Left ventricle myocardium inferior (tissue), 1 donor: ENCODE data around the gene RIT2. TPM values are rescaled to one million over a fixed set of nuclear protein-coding genes. Genes with fewer than 3 reads are reported as not detected.

Experiments
- DNase-seq: peaks from one replicate; pipeline ENCODE4 v3.0.0-alpha.2; 2020
- H3K27ac ChIP-seq: fragments of 200-600 bp; replicated peaks from 2 replicates; pipeline ENCODE4 v1.8.0; 2021
- H3K27me3 ChIP-seq: fragments of 200-600 bp; 2 replicates; pipeline ENCODE4 v1.8.0; 2021; ENCODE audit warnings: low read depth
- H3K36me3 ChIP-seq: fragments of 200-600 bp; 2 replicates; pipeline ENCODE4 v1.8.0; 2021
- H3K4me1 ChIP-seq: fragments of 200-600 bp; 2 replicates; pipeline ENCODE4 v1.8.0; 2021
- H3K4me3 ChIP-seq: fragments of 200-600 bp; 2 replicates; pipeline ENCODE4 v1.8.0; 2021; ENCODE audit warnings: mild to moderate bottlenecking, moderate library complexity
- H3K9me3 ChIP-seq: fragments of 200-600 bp; replicated peaks from 2 replicates; pipeline ENCODE4 v1.8.0; 2021
- intact Hi-C: fragments of 100-400 bp; cut with micrococcal nuclease; formaldehyde crosslinking; loops from one replicate; pipeline ENCODE4 v1.11.0; 2022
- long read RNA-seq: library from polyadenylated mRNA; unstranded; transcript quantifications from one replicate; pipeline ENCODE4 v2.0.0, GENCODE V29; 2021
- total RNA-seq: library from RNA; stranded (reverse); fragmentation: NEBNext Ultra II Directional; extraction: Animal tissue kit (Norgen Biotek cat#: 25700); gene quantifications from one replicate; pipeline ENCODE4 v1.2.1, GENCODE V29; 2021
- TF ChIP-seq, protein P1 (sequence below): fragments of 200-600 bp; IDR thresholded peaks from 2 replicates; pipeline ENCODE4 v1.8.0; 2021; ENCODE audit warnings: antibody characterized with exemption, mild to moderate bottlenecking, borderline replicate concordance
- donor health status: DM: no; HTN: yes; CAD: no; lungs with severe emphysema.

Gene RIT2
- total RNA-seq = not detected
- long read RNA-seq = 0 reads

DNA sequence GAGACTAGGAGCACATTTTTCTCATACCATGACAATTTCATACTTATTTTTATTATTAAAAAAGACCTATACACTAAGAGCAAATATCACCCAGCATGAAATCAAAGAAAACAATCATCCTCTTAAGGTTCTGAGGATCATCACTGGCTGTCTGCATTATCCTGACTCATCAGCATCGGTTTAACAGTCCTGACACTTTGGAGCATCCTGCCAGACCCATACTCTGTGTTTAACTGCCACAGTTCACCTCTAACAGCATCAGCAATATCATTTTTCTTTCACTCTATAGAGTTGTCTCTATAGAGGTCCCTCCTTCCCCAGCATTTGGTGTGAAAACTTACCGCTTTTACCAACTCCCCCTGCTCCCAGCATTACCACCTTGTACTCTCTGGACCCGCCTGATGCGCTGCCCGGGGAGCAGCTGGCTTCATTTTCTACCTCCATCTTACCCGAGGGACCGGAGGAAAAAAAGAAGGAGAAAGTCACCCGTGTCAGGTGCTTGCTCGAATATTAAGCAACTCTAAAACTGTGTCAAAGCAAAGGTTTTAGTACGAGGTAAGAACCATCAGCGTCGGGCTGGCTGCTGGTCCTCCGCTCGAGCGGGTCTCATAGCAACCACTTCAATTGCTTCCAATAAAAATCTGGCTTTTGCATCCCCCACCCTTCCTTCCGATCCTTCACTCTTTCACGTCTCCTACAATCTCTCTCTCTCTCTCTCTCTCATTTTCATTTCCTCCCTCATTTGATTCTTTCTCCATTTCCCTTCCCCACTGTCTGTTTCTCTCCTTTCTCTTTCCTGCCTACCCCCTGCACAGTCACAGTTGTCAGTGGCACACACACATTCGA lies at the start of gene RIT2:
TSS of gene RIT2 (minus strand) at position 610 of the 846 bp plus-strand sequence.
- Histone ChIP-seq H3K4me3 (no peak within 1 kb of the TSS), H3K9me3 (no peaks in the 10 kb centered on the region), H3K27me3 (peaks cover 7% of the 10 kb centered on the region), H3K36me3 (no peaks in the 10 kb centered on the region), H3K27ac (no peak within 1 kb of the TSS), H3K4me1 (no peaks in the 10 kb centered on the region)
- no peak for DNase-seq
- intact Hi-C loops = no loop called here
- TF ChIP-seq, protein P1, sequence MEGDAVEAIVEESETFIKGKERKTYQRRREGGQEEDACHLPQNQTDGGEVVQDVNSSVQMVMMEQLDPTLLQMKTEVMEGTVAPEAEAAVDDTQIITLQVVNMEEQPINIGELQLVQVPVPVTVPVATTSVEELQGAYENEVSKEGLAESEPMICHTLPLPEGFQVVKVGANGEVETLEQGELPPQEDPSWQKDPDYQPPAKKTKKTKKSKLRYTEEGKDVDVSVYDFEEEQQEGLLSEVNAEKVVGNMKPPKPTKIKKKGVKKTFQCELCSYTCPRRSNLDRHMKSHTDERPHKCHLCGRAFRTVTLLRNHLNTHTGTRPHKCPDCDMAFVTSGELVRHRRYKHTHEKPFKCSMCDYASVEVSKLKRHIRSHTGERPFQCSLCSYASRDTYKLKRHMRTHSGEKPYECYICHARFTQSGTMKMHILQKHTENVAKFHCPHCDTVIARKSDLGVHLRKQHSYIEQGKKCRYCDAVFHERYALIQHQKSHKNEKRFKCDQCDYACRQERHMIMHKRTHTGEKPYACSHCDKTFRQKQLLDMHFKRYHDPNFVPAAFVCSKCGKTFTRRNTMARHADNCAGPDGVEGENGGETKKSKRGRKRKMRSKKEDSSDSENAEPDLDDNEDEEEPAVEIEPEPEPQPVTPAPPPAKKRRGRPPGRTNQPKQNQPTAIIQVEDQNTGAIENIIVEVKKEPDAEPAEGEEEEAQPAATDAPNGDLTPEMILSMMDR = no peak

DNA sequence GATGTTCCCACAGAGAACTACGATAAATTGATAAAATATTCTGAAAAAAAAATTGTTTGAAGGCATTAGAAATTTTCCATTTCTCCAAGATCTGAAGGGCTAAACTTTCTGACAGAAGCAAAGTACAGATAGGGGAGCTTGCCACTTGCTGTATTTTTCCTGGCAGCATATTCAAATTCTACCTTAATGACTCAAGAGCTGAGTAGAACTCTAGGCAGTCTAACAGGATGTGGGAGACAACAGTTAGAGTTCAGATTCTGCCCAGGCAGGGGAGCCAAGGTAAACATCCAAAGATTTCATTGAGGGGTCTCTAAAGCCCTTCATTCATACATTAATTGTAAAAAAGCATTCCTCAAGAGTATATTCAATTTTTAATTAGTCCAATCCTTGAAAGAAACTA lies 46.0 kb upstream of the RIT2 start:
- Histone ChIP-seq H3K4me3 (no peak overlapping the region), H3K27ac (no peak overlapping the region), H3K36me3 (no peaks in the 10 kb centered on the region), H3K9me3 (peaks cover 34% of the 10 kb centered on the region), H3K27me3 (no peaks in the 10 kb centered on the region), H3K4me1 (no peaks in the 10 kb centered on the region)
- intact Hi-C loops = no loop called here
- TF ChIP-seq, protein P1 = no peak
- DNase-seq = no peak

DNA sequence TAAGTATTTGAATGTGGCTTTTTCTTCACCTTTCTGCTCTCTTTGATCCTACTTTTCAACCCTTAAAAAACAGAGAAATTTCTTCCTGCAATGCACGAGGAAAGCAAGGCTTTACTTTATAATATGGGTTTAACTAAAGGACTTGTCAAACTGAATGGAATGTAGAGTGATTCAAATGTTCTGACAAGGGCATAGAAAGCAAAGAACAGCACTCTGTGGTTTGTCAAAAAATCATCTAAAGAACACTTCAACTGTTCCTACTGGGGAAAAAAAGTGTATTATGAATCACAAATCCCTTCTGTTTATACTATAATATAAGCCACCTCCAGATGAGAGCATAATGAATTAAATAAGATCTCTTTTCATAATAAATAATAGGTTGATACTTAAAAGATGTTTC lies 45.0 kb upstream of the RIT2 start:
- no peak overlapping the region for H3K27ac ChIP-seq
- H3K4me3 ChIP-seq = no peak overlapping the region
- H3K36me3 ChIP-seq = no peaks in the 10 kb centered on the region
- intact Hi-C loops = no loop called here
- peaks cover 24% of the 10 kb centered on the region for H3K9me3 ChIP-seq
- TF ChIP-seq, protein P1 = no peak
- H3K4me1 ChIP-seq = no peaks in the 10 kb centered on the region
- H3K27me3 ChIP-seq = no peaks in the 10 kb centered on the region
- DNase-seq = no peak

DNA sequence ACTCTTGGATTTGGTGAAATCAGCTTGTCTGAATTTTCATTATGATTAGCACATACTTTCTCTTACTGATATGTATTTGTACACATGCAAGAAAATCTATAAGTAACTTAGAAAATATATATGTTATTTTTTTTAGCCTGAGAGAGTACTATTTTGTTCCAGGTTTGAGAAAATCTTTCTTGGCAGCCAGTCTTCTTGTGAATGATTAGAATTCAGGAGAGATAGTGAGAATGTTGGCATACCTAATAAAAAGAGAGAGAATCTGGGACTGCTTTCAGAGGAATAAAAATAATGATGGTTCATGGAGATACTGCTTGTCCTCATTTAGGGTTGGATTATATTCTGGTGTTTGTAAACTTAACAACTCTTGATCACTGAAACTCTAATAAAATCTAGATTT lies 44.4 kb upstream of the RIT2 start:
- no peaks in the 10 kb centered on the region for H3K27me3 ChIP-seq

DNA sequence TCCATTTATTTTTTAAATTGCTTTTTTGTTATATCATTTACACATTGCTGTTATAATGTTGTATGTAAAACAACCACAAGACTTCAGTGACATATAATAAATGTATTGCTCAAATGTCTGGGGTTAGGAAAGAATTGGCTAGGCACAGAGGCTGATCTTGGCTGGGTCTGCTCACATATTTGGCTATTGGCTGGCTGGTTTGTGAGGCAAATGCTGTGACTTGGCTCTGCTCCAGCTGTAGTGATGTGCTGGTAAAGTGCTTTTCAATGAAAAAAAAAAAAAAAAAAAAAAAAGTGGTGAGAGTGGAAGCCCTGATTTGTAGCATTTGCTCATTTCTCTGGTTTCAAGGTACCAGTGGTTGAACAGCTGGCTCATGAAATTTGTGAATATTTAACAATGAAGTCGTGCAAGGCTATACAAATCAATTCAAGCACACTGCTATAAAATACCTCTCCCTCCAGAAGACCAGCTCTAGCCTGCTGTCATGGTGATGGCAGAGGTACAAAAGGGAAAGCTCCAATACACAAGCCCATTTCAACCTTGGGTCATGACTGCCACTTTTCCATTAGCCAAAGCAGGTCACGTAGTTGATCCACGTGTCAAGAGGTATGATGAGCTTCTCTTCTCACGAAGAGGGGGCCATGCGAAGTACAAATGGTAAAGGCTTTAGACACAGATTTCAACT lies 43.7 kb upstream of the RIT2 start:
- H3K9me3 ChIP-seq = peaks cover 11% of the 10 kb centered on the region
- no peak overlapping the region for H3K4me3 ChIP-seq
- H3K4me1 ChIP-seq = no peaks in the 10 kb centered on the region
- H3K27ac ChIP-seq = no peak overlapping the region
- DNase-seq = no peak
- H3K36me3 ChIP-seq = no peaks in the 10 kb centered on the region
- no peaks in the 10 kb centered on the region for H3K27me3 ChIP-seq
- intact Hi-C loops = no loop called here
- TF ChIP-seq, protein P1 = no peak

More for the DNA sequence above, 44.4 kb upstream of the RIT2 start:
- Histone ChIP-seq H3K4me3 (no peak overlapping the region), H3K27ac (no peak overlapping the region), H3K9me3 (peaks cover 18% of the 10 kb centered on the region), H3K4me1 (no peaks in the 10 kb centered on the region), H3K36me3 (no peaks in the 10 kb centered on the region)
- DNase-seq = no peak
- TF ChIP-seq, protein P1 = no peak
- intact Hi-C loops = no loop called here
